ENCODE results near the gene KIF23.
A peak's percentile ranks its signal among the peaks of the same experiment; 100 is the strongest.

KIF23 gene

DNA sequence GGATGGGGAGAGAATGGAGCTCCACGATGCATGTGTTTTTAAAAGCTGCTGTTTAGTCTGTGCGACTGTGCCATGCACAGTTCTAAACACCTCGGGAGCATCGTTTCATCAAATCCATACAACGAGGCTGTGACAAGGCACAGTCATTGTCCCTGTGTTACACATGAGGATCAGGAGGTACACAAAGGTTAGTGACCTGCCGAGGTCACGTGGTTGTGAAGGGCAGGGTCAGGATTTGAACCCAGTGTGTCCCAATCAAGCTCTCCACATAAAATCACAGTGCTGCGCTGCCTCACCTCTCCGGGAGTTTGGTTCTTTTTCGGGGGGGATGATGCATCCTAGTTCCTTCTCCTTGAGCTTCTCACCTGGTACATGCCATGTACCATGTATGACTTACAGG is 18.7 kb upstream of the KIF23 start:
- DNase-seq, result no peak

DNA sequence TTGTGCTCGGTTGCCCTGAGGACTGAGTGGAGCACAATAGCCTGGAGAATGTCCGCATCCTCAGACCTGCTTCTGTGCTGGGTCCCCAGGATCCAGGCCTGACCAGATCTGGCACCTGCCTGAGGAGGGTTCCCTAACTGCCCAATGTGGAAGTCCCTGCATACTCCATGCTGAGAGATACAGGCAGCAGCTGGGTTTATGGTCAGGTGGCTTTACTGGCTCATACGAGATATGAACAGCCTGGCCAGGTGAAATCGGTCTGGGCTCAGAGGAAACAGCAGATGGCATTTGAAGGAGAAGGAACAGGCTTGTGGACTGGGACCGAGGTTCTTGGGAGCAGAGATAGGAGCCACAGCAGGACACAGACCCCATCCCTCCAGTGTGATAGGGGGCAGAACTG is 18.2 kb upstream of the KIF23 start:
- DNase-seq, result no peak

DNA sequence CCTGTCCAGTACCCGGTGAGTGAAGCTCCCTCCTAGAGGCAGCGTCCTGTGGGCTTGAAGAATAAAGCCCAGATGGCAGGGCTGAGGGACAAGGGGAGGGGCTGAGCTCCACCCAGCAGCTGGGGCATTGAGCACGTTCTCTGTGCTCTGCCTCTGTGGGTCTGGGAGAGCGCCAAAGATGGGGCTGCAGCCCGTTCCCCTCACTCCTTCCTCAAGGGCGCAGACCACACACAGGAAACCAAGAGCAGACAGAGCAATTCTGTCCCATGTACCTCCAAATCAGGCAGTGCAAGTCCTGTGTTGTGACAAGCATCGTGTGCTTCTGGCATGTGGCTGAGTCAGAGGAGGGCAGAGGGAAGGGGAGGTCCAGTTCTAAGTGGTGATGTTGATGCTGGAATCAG is 15.7 kb upstream of the KIF23 start:
- DNase-seq, result no peak

DNA sequence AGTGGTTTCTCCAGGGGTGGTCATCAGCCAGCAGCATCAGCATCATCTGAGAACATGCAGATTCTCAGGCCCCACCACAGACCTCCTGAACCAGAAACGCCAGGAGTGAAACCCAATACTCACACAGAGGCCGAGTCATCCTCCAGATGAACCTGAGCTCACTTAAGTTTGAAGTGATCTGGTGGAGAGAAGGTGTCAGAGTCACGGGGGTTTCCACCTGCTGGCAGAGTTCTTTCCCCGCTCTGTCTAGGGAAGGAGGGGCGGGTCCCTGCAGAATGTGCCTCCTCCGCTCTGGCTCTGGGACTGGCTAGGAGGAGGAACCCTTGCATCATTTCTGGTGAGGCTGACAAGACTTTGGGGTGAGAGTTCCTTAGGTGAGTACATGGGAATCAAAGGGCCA is 13.3 kb upstream of the KIF23 start:
- DNase-seq, result no peak

DNA sequence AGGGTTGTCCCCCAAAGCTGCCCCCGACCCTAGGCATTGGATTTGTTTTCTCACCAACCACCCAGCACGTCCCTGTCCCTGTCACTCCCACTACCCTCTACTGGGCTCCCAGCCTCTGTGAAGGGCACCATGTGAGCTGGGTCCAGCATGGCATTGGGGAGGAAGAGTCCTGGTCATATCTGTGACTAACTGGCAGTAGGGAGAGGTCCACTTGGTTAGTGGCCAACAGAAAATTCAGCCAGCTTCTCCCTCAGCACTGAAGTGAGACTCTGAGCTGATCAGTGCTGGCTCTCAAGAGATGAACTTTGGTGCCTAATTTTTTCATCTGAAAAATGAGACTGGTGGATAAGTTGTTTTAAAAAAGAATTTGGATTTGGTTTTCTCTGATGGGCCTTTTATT is 11.3 kb upstream of the KIF23 start:
- no peak for DNase-seq

DNA sequence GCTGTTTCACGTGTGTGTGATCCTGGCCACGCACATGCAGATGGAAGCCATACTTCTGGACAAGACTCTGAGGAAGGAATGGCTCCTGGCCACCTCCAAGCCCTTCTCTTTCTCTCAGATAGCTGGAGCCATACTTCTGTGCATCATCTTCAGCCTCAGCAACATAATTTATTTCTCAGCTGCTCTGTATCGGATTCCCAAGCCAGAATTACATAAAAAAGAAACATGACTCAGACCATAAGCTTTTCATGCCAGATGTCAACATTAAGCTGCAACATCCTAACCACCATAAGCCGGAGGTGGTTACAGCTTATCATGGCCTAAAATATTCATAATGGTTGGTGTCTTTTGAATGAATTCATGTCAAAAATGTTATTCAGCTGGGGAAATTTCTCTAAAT is 10.6 kb upstream of the KIF23 start:
- no peak for DNase-seq

DNA sequence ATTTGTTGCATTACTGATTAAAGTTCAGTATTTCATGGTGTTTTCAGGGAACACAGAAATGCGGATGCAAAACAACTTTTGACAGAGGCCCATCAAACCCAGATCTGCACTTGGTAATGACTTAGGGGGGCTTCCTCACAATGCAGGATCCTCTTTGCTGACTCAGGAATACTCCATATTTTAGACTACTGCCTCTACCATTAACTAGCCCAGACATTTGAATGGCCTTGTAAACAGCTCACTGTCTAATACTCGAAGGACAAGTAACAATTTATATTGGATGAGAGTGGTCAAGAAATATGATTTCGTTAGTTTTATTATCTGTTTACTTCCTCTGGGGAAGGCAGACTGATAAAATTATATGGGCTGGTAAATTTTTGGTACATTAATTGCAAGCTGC is 9.0 kb upstream of the KIF23 start:
- no peak for DNase-seq

DNA sequence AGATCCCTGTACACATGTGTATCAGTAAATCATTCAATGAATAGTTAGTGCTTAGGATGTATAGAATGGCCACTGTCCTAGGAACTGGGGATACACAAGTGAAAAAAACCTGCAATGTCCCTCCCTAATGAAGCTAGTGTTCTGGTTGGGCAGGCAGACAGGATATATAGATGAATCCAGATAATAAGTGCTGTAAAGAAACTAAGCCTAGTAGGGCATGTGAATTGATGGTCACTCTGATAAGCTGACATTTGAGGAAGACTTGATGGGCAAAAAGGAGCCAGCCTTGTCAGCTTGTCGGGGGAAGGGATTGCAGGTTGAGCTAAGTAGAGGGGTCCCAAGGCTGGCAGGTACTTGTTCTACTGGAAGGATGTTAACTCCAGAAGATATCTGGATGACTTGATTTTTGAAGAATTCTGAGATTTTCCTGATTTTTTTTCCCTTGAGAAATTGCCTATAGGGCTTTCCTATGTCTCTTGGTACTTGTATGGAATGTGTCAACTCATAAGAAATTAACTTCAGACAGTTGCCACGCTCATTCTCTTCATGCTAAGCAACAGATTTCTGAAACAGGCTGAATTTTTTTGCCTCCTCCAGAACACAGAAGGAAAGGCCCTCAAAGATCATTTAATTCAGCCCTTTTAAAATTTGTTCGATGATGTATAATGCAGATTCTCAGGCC is 6.3 kb upstream of the KIF23 start:
- no peak for DNase-seq

DNA sequence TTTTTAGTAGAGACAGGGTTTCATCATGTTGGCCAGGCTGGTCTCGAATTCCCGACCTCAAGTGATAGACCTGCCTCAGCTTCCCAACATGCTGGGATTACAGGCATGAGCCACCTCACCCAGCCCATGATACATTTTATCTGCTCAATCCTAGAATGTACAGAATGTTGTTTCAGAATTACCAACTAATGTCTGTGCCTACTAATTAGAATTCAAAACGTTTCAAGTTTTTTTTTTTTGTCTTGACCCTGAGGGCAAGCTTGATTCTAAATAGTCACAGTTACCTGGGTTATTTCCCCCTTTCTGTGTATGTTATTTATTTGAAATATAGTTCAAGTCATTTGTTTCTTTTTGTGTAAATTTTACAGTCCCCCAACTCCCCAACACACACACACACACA is 5.3 kb upstream of the KIF23 start:
- DNase-seq, result no peak

DNA sequence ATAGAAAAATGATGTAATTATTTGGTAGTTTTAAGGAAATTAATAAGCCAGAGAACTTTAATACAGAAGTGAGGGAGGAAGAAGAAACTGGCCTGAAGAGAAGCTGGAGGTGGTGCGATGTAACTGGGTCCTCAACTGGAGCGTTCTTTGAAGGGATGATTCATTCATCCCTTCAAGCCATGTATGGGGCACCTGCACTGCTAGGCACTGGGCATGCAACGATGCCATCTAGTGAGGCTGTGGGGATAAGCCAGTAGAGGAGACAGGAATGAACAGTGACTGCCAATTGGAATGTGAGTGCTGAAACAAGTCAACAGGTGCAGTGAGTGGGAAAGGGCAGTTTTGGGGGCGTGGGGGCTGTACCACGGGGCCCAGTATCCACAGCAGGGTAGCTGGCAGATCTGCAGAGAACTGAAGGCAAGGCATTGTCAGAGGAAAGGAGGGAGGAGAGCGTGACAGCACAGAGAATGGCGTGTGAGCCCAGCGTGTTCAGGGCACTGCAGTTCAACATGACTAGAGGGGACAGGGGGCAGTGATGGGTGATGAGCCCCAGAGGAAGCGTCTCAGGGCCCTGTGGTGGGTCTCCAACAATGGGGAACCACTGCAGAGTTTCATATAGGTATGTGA is 3.8 kb upstream of the KIF23 start:
- DNase-seq, result no peak

DNA sequence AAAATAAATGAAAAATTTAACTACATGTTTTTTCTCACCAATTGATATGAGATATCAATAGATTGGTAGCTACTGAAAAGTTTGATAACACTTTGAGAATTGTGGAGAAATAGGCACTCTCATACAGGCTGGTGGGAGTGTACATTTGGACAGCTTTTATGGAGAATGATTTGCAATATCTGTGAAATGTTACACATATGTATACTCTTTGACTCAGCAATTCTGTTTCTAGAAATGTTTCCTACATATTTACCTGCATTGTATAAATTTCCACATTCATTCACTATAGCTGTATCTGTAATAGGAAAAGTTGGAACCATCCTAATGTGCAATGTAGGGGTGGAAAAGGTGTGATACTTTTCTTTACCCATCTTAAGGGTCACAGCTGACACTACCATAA is 1.9 kb upstream of the KIF23 start:
- DNase-seq, result no peak

DNA sequence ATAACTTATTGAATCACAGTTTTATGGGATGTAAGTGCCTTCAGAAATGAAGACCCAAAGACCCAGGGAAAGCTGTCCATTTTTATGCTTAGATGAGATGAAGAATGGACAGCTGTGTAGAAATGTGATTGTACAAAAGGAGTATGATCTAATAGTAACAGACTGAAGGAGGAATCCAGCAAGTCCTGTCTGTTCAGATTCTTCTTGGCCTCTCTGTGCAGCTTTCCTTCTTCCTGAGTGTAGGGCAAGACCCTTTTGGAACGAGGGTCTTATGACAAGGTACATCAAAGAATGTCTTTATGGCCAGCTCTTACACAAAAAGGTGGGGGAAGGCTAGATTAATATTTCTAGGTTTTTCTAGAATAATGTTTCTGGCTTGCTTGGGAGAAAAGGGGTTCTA is 1.4 kb upstream of the KIF23 start:
- DNase-seq, result no peak

DNA sequence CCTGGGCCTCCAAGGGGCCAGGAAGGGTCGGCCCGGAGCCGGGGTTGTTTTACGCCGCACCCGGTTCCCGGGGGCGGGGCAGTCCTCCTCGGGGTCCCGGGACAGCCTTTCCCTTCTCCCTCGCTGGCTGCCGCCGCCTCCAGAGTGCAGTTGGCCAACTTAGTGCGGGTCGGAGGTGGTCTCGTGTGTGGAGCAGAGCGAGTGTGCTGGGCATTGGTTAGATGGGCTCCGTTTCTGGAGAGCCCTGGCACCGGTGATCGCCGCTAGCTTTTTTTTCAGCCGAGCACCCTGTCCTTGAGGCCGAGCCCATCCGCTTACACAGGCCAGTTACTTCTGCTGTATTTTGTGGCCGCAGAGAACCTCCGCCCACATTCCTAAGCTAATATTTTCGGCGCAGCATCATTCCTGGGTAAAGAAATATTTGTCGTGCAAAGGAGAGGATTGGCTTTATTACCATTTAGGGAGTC is 585 bp downstream of the KIF23 start:
- peak; percentile 35 to 54 for DNase-seq

DNA sequence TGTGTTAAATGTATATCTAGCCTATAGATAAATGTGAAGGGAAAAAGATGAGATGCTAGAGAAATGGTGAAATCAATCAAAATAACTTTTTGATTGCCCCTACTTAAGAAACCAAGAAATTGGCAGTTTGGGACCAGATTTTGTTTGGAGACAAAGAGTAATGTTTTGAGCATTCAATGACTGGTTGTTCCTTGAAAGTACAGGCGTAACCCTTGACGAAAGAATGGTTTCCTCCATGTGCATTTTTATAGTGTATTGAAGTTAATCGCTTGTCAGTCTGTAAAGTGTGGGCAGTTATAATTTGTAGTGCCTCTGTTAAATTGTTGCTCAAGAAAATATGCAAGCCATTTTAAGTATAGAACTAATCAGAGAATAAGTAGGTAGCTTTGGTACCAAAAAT is 1.2 kb downstream of the KIF23 start:
- DNase-seq, result no peak

DNA sequence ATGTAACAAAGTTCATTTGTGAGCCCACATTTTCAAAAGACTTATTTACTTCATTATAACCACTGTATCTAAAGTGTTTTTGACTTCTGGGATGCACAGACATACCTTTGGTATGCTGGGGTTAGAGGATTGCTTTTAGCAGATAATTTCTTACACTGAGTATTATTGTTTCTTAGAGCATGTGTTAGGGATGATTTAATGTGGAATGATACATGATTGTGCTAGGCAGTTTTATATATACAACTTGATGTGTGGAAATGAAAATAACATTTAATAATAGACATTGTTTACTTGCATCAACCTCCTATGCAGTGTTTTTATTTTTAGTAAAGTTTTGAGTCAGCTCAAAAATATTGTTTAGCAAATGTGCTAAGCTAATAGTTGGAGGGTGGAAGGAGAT is 3.4 kb downstream of the KIF23 start:
- DNase-seq, result no peak

DNA sequence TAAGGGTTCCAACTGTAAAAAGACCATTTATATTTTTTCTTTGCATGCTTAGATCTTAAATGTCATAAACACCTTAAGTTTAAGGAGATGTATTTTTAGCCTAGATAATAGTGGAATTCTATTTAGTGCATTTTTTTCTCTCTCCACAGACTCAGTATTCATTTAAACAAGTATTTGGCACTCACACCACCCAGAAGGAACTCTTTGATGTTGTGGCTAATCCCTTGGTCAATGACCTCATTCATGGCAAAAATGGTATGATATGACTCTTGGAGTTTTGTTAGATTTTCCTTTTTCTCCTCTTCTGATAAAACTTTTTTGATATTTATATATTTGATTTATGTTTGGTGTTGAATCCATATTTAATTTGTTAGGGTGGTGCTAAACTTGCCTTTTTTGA is 7.3 kb downstream of the KIF23 start:
- DNase-seq, result no peak

DNA sequence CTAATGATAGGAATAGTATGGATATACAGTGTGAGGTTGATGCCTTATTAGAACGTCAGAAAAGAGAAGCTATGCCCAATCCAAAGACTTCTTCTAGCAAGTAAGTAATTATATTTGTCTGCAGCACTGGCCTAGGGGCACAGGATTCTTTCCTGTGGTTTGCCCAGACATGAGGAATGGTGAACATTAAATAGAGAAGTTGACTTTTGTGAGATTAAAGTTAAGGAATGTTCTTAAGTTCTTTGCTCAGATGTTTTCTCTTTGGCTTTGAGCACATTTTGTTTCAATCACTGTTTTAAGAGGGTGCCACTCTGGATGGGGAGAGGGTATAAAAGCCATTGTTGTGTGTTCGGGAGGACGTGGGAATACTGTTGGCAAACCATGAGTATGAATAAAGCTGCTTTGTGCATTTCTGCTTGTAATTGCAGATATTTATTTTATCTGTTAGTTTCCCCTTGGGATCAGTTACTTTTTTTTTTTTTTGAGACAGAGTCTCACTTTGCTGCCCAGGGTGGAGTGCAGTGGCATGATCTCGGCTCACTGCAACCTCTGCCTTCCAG is 8.3 kb downstream of the KIF23 start:
- DNase-seq, result no peak

DNA sequence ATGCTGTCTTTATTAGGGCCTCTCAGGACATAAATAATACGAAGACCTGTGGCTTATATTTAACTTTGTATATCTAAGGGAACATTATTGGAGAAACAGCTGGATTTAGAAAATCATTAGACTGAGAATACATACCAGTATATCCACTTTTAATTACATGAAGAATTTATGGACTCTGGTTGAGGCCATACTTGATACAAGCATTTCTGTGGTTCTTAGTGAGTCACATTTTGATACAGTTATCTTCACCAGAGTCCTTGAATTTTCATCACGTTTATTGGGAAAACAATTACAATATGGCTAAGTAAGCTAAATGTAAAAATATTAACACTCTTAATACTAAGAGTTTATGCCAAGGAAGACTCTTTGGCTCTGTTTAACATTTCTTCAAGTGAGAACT is 9.9 kb downstream of the KIF23 start:
- DNase-seq, result no peak

DNA sequence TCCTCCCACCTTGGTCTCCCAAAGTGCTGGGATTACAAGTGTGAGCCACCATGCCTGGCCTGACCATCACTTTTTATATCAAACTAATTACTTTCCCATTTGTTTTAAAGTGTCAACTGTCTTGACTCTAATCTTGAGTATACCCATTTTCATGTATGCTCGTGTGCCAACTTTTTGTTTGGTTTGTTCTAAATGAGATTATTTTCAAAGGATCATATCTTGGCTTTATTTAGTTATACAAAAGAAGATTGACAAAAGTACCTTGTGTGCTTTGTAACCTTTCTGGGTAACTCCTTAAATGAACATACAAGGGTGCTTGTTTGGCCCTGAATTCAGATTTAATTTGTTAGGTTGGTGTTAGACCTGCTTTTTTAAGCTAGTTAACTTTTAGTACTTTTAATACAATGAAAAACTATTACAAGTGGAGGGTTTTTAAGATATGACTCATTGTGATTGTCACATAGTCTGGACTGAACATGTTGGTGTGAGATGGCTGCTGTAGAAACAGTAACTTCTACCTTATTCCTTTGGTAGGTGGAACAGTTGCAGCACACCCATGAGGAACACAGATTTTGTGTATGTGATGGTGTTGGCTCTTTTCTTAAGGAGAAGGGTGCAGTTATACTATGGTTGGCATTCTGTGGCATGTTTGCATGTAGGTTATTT is 10.7 kb downstream of the KIF23 start:
- DNase-seq, result no peak

DNA sequence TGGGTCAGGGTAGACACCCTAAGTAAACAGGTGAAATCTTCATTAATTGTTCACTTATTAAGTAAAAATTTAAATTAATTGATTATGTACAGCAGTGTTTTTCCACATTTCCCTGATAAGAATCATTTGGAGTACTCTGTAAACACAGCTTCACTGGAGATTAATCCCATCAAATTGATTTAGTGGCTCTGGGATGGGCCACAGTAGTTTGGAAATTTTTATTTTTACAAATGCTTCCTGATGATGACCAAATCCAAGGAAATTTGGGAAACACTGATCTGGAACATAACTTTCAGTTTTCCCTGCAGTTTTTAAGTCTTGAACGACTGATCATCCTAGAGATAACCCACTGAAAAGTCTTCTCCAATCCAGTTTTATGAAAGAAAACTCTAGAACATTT is 19.7 kb downstream of the KIF23 start:
- no peak for DNase-seq

DNA sequence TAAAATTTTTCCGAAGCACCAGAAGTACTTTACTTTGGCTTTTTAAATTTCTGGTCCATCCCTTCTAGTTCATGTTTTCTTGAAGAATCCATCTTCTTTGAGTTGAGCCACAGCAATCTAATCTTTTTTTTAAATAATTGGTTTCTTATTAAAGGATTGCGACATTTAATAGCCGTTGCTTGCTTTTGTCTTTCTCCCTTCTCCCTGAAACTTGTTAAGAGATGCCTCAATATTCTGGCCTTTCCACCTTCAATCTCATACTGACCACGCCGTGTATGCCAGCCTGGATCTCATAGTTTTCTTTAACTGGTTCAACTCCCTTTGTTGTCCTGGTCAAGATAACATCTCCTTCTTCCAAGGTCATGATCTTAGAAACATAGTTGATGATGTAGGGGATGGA is 20.1 kb downstream of the KIF23 start:
- DNase-seq, result no peak

DNA sequence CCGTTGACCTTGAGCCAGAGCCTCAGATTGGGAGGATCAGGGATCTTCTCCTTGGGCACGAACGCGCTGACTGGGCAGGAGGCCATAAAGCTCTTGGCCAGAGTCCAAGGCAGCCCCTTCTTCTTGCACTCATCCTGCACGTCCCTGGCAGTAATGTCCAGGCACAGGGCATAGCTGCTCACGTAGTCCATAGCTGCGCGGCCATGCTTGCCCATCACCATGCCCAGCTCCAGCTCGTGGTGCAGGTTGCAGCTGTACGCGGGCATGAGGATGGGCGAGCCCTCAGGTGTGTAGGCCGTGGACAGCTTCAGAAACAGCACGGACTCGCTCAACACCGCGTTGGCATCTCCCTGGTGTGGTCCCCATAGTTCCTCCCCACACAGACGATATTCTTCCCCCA is 20.5 kb downstream of the KIF23 start:
- DNase-seq, result no peak

DNA sequence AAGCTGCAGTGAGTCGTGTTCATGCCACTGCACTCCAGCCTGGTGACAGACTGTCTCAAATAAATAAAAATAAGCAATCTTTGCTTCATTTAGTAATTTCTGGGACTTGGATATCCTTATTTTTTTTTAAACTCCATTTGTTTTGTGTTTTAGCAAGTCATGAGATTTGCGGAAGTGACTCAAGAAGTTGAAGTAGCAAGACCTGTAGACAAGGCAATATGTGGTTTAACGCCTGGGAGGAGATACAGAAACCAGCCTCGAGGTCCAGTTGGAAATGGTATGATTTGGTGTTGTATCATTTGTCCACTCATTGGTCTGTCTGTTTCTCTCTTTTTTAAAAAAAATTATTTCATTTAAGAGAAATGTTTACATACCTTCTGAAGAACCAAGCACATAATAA is 21.8 kb downstream of the KIF23 start:
- peak; percentile 43 to 53 for DNase-seq

DNA sequence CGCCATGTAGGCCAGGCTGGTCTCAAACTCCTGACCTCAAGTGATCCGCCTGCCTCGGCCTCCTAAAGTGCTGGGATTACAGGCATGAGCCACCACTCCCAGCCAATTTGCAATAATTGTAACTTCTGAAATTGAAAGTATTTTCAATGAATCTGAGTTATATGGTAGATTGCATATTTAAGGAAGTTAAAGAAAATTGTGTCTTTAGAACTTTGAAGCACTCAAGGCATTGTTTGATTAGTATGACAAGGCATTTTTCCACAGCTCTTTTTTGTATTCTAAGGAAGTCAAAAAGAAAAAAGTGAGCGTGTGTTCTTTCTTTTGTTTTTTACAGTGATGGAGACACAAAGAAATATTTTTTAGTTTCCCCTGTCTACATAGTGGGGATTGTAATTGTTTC is 22.8 kb downstream of the KIF23 start:
- peak; percentile 35 to 40 for DNase-seq
